ENCODE results near the gene ECHDC3.

The ECHDC3 gene

GRCh38 chr10:11810313-11810766 is 68.2 kb downstream of the ECHDC3 start:
- Histone ChIP-seq H3F3A (ENCODE audit: control insufficient read depth, insufficient read depth) (no peaks in the 10 kb centered on the region), H3K4me1 (ENCODE audit: control insufficient read depth, low read length) (no peaks in the 10 kb centered on the region), H3K4me2 (ENCODE audit: low read length) (no peak overlapping the region), H3K79me2 (ENCODE audit: control insufficient read depth, low read length) (no peaks in the 10 kb centered on the region), H3K27me3 (ENCODE audit: control insufficient read depth, low read length) (peaks cover 10% of the 10 kb centered on the region), H3K36me3 (ENCODE audit: control insufficient read depth, low read length) (no peaks in the 10 kb centered on the region), H3K27ac (ENCODE audit: low read depth, low read length) (no peak overlapping the region), H3K9me3 (ENCODE audit: control insufficient read depth, insufficient read depth, low read length) (no peaks in the 10 kb centered on the region), H4K20me1 (ENCODE audit: control insufficient read depth, insufficient read depth, low read depth, low read length) (no peaks in the 10 kb centered on the region), H3K4me3 (ENCODE audit: low read length) (no peak overlapping the region), H3K9me2 (replicated peaks; ENCODE audit: control insufficient read depth, low read length) (no peaks in the 10 kb centered on the region)
- TF ChIP-seq CTCF (IDR thresholded peaks at IDR 0.05; ENCODE audit: low read depth, low read length, poor library complexity, severe bottlenecking) (no peak), EZH2phosphoT487 (IDR thresholded peaks at IDR 0.05; ENCODE audit: borderline replicate concordance, low read length) (no peak)

GRCh38 chr10:11810973-11811372 is 68.8 kb downstream of the ECHDC3 start:
- no peaks in the 10 kb centered on the region for H3K4me1 ChIP-seq (ENCODE audit: control insufficient read depth, low read length)
- H3K4me2 ChIP-seq (ENCODE audit: low read length) = no peak overlapping the region
- H3K27ac ChIP-seq (ENCODE audit: low read depth, low read length) = no peak overlapping the region
- no peaks in the 10 kb centered on the region for H3K79me2 ChIP-seq (ENCODE audit: control insufficient read depth, low read length)
- no peak overlapping the region for H3K4me3 ChIP-seq (ENCODE audit: low read length)
- no peak for TF ChIP-seq CTCF (IDR thresholded peaks at IDR 0.05; ENCODE audit: low read depth, low read length, poor library complexity, severe bottlenecking)
- TF ChIP-seq EZH2phosphoT487 (IDR thresholded peaks at IDR 0.05; ENCODE audit: borderline replicate concordance, low read length) = no peak
- no peaks in the 10 kb centered on the region for H3K9me2 ChIP-seq (replicated peaks; ENCODE audit: control insufficient read depth, low read length)
- no peaks in the 10 kb centered on the region for H3K9me3 ChIP-seq (ENCODE audit: control insufficient read depth, insufficient read depth, low read length)
- H3F3A ChIP-seq (ENCODE audit: control insufficient read depth, insufficient read depth) = no peaks in the 10 kb centered on the region
- H4K20me1 ChIP-seq (ENCODE audit: control insufficient read depth, insufficient read depth, low read depth, low read length) = no peaks in the 10 kb centered on the region
- H3K36me3 ChIP-seq (ENCODE audit: control insufficient read depth, low read length) = no peaks in the 10 kb centered on the region
- peaks cover 10% of the 10 kb centered on the region for H3K27me3 ChIP-seq (ENCODE audit: control insufficient read depth, low read length)

GRCh38 chr10:11813177-11813576 is 71.0 kb downstream of the ECHDC3 start:
- no peak for TF ChIP-seq EZH2phosphoT487 (IDR thresholded peaks at IDR 0.05; ENCODE audit: borderline replicate concordance, low read length)
- no peak for TF ChIP-seq CTCF (IDR thresholded peaks at IDR 0.05; ENCODE audit: low read depth, low read length, poor library complexity, severe bottlenecking)
- Histone ChIP-seq H3K27me3 (ENCODE audit: control insufficient read depth, low read length) (peaks cover 7% of the 10 kb centered on the region), H3K4me2 (ENCODE audit: low read length) (no peak overlapping the region), H3K4me3 (ENCODE audit: low read length) (no peak overlapping the region), H4K20me1 (ENCODE audit: control insufficient read depth, insufficient read depth, low read depth, low read length) (no peaks in the 10 kb centered on the region), H3K79me2 (ENCODE audit: control insufficient read depth, low read length) (no peaks in the 10 kb centered on the region), H3K9me3 (ENCODE audit: control insufficient read depth, insufficient read depth, low read length) (no peaks in the 10 kb centered on the region), H3F3A (ENCODE audit: control insufficient read depth, insufficient read depth) (no peaks in the 10 kb centered on the region), H3K9me2 (replicated peaks; ENCODE audit: control insufficient read depth, low read length) (no peaks in the 10 kb centered on the region), H3K27ac (ENCODE audit: low read depth, low read length) (no peak overlapping the region), H3K4me1 (ENCODE audit: control insufficient read depth, low read length) (no peaks in the 10 kb centered on the region), H3K36me3 (ENCODE audit: control insufficient read depth, low read length) (no peaks in the 10 kb centered on the region)
